Kidney epithelial cell (primary cell): ENCODE measurements around the gene RHOXF2. TPM values are rescaled to one million over a fixed set of nuclear protein-coding genes. Genes with fewer than 3 reads are reported as not detected.
"Not testable (repeated sequence)": the region's sequence is repeated elsewhere in the genome, so short reads cannot be mapped to it uniquely, and the experiment has no call there.

Experiments used
- DNase-seq: peaks from one replicate; pipeline ENCODE4 v3.0.0-alpha.2; 2010; ENCODE audit warnings: low read depth
- H3K27me3 ChIP-seq: 2 replicates; pipeline ENCODE4 v1.6.0; 2011; ENCODE audit warnings: low read length; ENCODE audit not compliant: control insufficient read depth, insufficient read depth
- H3K36me3 ChIP-seq: 2 replicates; pipeline ENCODE4 v1.5.1; 2011; ENCODE audit warnings: low read length; ENCODE audit not compliant: control insufficient read depth, insufficient read depth
- H3K4me3 ChIP-seq: 2 replicates; pipeline ENCODE4 v1.5.1; 2011; ENCODE audit warnings: low read depth, mild to moderate bottlenecking, control low read depth, low read length
- total RNA-seq: library from RNA; depleted of rRNA; stranded (reverse); fragments of >200 nt; gene quantifications from 2 replicates; pipeline ENCODE4 v1.2.3, GENCODE V29; 2015
- TF ChIP-seq, protein P1 (sequence below): IDR thresholded peaks from 2 replicates; pipeline ENCODE4 v1.5.1; 2011; ENCODE audit warnings: mild to moderate bottlenecking, moderate library complexity, low read length, control low read depth, inconsistent platforms; ENCODE audit not compliant: insufficient read depth, poor library complexity, severe bottlenecking

Gene RHOXF2
- total RNA-seq, 1 donor from 2014 or later, result not detected

DNA sequence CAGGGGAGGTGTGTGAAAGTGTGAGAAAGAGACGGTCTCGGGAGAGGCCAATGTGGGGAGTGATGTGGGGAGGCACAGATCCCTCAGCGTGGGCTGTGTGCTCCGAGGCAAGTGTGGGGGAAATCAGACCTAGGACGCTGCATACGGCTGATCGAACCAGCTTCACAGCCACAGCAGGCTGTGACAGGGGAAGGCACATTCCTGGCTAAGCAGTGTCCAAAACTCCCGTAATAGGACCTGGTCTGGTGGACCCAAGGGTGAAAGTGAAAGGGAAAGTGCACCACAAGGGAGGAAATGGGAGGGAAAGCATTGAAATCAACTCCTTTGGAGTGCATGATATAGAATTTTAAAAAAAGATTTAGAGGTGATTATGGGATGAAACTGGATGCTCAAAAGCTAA is 10.9 kb upstream of the RHOXF2 start:
- Histone ChIP-seq H3K27me3 (no peaks in the 10 kb centered on the region), H3K4me3 (no peak overlapping the region), H3K36me3 (no peaks in the 10 kb centered on the region)
- TF ChIP-seq, protein P1, sequence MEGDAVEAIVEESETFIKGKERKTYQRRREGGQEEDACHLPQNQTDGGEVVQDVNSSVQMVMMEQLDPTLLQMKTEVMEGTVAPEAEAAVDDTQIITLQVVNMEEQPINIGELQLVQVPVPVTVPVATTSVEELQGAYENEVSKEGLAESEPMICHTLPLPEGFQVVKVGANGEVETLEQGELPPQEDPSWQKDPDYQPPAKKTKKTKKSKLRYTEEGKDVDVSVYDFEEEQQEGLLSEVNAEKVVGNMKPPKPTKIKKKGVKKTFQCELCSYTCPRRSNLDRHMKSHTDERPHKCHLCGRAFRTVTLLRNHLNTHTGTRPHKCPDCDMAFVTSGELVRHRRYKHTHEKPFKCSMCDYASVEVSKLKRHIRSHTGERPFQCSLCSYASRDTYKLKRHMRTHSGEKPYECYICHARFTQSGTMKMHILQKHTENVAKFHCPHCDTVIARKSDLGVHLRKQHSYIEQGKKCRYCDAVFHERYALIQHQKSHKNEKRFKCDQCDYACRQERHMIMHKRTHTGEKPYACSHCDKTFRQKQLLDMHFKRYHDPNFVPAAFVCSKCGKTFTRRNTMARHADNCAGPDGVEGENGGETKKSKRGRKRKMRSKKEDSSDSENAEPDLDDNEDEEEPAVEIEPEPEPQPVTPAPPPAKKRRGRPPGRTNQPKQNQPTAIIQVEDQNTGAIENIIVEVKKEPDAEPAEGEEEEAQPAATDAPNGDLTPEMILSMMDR, result no peak
- DNase-seq, result no peak

DNA sequence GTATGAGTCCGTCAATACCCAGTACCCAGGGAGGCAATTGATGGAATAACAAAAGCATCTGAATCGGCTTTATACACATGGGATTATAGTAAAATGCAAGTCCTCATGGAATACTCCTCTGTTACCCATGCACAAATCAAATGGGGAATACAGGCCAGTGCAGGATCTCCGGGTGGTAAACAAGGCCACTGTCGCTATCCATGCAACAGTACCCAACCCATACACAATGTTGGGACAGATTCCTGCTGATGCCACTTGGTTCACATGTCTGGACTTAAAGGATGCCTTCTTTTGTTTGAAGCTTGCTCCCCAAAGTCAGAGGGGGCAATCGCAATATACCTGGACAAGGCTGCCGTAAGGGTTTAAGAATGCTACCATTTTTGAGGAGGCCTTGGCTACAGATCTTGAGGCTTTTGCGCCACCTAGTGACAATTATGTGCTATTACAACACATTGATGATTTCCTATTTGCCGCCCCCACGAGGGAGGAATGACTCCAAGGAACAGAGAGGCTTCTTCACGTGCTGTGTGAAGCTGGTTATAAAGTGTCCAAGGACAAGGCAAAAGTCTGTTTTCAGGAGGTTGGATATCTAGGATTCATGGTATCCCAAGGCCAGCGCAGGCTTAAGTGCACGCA is 8.2 kb upstream of the RHOXF2 start:
- H3K27me3 ChIP-seq, H3K4me3 ChIP-seq, H3K36me3 ChIP-seq, DNase-seq: not testable (repeated sequence)

DNA sequence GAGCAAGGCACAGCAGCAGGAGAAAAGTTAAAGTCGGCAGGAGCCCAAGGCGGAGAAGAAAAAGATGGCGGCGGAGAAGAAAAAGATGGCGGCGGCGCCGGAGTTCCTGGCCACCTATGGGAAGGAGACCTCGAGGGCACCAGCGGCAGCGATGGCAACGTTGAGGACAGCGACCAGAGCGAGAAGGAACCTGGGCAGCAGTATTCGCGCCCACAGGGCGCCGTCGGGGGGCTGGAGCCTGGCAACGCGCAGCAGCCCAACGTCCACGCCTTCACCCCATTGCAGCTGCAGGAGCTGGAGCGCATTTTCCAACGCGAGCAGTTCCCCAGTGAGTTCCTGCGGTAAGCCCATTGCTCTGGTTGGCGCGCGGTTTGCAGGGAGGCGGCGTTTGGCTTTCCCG is 673 bp downstream of the RHOXF2 start:
- not testable (repeated sequence) for DNase-seq, H3K4me3 ChIP-seq, H3K36me3 ChIP-seq, H3K27me3 ChIP-seq

DNA sequence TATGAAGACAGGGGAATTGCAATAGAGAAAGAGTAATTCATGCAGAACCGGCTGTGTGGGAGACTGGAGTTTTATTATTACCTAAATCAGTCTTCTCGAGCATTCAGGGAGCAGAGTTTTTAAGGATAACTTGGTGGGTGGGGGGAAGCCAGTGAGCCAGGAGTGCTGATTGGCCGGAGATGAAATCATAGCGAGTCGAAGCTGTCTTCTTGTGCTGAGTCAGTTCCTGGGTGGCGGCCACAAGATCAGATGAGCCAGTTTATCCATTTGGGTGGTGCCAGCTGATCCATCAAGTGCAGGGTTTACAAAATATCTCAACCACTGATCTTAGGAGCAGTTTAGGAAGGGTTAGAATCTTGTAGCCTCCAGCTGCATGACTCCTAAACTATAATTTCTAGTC is 34.8 kb downstream of the RHOXF2 start:
- not testable (repeated sequence) for DNase-seq, H3K27me3 ChIP-seq, H3K36me3 ChIP-seq, H3K4me3 ChIP-seq

DNA sequence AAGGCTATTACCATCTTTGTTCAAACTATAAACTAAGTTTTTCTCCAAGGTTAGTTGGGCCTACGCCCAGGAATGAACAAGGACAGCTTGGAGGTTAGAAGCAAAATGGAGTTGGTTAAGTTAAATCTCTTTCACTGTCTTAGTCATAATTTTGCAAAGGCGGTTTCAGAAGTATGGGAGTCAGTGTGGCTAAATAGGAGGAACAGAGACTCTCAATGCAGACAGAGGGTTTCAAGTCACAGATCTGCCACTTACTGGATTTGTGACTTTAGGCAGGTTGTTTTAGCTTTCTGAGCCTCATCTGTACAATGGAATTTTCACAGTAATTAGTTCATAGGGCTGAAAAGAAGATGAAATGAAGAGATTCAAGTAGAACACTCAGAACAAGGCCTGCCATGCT is 35.3 kb downstream of the RHOXF2 start:
- not testable (repeated sequence) for DNase-seq, H3K27me3 ChIP-seq, H3K4me3 ChIP-seq, H3K36me3 ChIP-seq

DNA sequence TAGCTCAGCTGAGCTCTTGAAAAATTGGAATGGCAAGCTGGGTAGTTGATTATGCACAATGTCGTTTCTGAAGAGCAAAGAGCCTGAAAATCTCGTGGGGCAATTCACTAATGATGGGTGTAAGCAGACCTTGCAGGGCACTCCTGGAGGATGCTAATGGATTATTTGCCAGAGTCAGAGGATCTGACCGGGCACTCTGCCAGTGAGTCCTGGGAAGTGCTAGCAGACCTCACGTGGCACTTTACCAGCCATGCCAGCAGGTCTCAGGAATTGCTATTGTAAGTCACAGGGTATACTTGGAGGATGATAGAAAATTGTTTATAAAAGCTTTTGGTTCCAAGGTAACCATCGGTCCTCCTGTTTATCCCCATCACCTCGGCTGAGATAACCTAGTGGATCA is 37.4 kb downstream of the RHOXF2 start:
- H3K4me3 ChIP-seq, H3K36me3 ChIP-seq, H3K27me3 ChIP-seq, DNase-seq: not testable (repeated sequence)

DNA sequence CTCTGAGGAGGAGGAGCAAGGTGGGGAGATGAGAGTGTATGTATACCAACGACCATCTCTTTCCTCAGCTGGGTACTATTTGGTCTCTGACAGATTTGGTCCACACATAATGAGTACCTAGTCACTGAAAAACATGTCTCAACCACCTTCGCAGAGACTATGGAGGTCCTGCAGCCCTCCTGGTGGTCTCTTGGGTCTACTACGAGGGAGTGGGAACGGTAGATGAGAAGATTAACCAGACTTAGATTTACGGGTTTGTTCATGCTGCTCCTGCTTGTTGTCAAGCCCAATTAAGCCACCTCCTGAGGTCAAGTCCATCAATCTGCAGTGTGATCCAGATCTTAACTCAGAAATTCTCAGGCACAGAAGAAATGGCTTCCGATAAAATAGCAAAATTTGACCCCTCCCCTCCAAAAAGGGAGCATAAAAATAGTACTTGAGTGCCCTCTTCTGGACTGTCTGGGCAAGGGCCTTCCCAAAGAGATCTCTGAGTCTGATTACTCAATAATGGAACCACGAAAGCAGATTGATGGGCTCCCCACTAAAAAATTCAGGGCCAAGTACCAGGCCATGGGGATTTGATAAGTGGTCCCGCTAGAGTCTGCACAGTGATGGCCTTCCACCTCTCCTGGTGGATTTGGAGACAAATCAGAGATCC is 38.3 kb downstream of the RHOXF2 start:
- DNase-seq, H3K36me3 ChIP-seq, H3K27me3 ChIP-seq, H3K4me3 ChIP-seq: not testable (repeated sequence)

DNA sequence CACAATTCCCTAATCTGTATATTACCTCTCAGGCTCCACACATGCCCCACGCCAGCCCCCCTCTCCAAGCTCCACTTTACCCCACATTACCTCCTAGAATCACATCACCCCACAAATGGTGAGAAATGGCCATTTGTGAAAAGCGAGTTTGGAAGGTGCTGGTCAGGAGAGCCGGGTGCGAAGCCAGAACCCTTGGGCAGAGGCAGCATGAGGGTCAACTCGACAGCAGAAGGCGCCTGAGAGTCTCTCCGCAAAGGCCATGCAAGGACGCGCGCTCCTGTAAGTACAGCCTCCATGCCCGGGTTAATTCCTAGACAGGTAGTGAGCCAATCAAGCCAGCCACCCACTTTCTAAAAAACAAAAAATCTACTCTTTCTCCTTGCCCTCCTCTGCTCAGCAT is 42.4 kb downstream of the RHOXF2 start:
- TF ChIP-seq, protein P1, result no peak
- H3K4me3 ChIP-seq, result no peak overlapping the region

More for the DNA sequence above, 42.4 kb downstream of the RHOXF2 start:
- DNase-seq, result no peak
- no peaks in the 10 kb centered on the region for H3K36me3 ChIP-seq
- H3K27me3 ChIP-seq, result no peaks in the 10 kb centered on the region
